Neutrophil (primary cell): Measurements from ENCODE around the gene OSBPL10.

Experiments used
- H3K27ac ChIP-seq: fragments of 200-600 bp; sonication (generic); 2 replicates; pipeline ENCODE4 v1.5.1; 2016; ENCODE audit warnings: mild to moderate bottlenecking, moderate library complexity
- H3K27me3 ChIP-seq: fragments of 200-600 bp; sonication (generic); 2 replicates; pipeline ENCODE4 v1.6.0; 2016; ENCODE audit warnings: mild to moderate bottlenecking
- H3K36me3 ChIP-seq: fragments of 200-600 bp; sonication (generic); 2 replicates; pipeline ENCODE4 v1.5.1; 2017
- H3K4me1 ChIP-seq, 2 experiments: fragments of 200-600 bp in 1 of 2; sonication (generic) in 1 of 2; 1 replicate in 1 of 2; 2 replicates in 1 of 2; pipeline versions ENCODE4 v1.5.1 to v1.6.1; 2013 to 2016; ENCODE audit warnings: low read depth in 1 of 2, low read length in 1 of 2, mild to moderate bottlenecking in 1 of 2, moderate library complexity in 1 of 2; ENCODE audit not compliant: control insufficient read depth in 1 of 2, insufficient read depth in 1 of 2
- H3K4me3 ChIP-seq, 2 experiments: fragments of 200-600 bp in 1 of 2; sonication (generic) in 1 of 2; 1 replicate in 1 of 2; 2 replicates in 1 of 2; pipeline ENCODE4 v1.5.1; 2013 to 2016; ENCODE audit warnings: low read depth in 1 of 2, low read length in 1 of 2, mild to moderate bottlenecking in 1 of 2, moderate library complexity in 1 of 2
- H3K9me3 ChIP-seq: fragments of 200-600 bp; sonication (generic); 2 replicates; pipeline ENCODE4 v1.5.1; 2016
- TF ChIP-seq, protein P1 (sequence below): fragments of 200-600 bp; sonication (generic); IDR thresholded peaks from 2 replicates; pipeline ENCODE4 v1.5.1; 2016; ENCODE audit warnings: antibody characterized with exemption

OSBPL10 gene

GRCh38 chr3:31985831-31986230, 4.8 kb upstream of the OSBPL10 start:
- Histone ChIP-seq H3K36me3 (no peaks in the 10 kb centered on the region), H3K27ac (no peak overlapping the region), H3K27me3 (peaks cover 39% of the 10 kb centered on the region), H3K9me3 (no peaks in the 10 kb centered on the region), H3K4me3 (no peak overlapping the region), H3K4me1 (peaks cover 4 to 10% of the 10 kb centered on the region in 2 experiments)
- TF ChIP-seq, protein P1, sequence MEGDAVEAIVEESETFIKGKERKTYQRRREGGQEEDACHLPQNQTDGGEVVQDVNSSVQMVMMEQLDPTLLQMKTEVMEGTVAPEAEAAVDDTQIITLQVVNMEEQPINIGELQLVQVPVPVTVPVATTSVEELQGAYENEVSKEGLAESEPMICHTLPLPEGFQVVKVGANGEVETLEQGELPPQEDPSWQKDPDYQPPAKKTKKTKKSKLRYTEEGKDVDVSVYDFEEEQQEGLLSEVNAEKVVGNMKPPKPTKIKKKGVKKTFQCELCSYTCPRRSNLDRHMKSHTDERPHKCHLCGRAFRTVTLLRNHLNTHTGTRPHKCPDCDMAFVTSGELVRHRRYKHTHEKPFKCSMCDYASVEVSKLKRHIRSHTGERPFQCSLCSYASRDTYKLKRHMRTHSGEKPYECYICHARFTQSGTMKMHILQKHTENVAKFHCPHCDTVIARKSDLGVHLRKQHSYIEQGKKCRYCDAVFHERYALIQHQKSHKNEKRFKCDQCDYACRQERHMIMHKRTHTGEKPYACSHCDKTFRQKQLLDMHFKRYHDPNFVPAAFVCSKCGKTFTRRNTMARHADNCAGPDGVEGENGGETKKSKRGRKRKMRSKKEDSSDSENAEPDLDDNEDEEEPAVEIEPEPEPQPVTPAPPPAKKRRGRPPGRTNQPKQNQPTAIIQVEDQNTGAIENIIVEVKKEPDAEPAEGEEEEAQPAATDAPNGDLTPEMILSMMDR, result no peak

GRCh38 chr3:31984321-31984720, 3.3 kb upstream of the OSBPL10 start:
- H3K9me3 ChIP-seq, result no peaks in the 10 kb centered on the region
- H3K27me3 ChIP-seq, result peaks cover 54% of the 10 kb centered on the region
- TF ChIP-seq, protein P1, result no peak
- H3K27ac ChIP-seq, result no peak overlapping the region
- H3K36me3 ChIP-seq, result no peaks in the 10 kb centered on the region
- peaks cover 11 to 15% of the 10 kb centered on the region in 2 experiments for H3K4me1 ChIP-seq
- H3K4me3 ChIP-seq, result no peak overlapping the region

GRCh38 chr3:31980530-31981205, 394 bp downstream of the OSBPL10 start:
- Histone ChIP-seq H3K4me3 (peak overlapping the region in 1 of 2 experiments; percentile 39), H3K27ac (no peak overlapping the region), H3K36me3 (no peaks in the 10 kb centered on the region), H3K9me3 (no peaks in the 10 kb centered on the region), H3K4me1 (peaks cover 11 to 15% of the 10 kb centered on the region in 2 experiments), H3K27me3 (peaks cover 90% of the 10 kb centered on the region)
- TF ChIP-seq, protein P1, result no peak

DNA sequence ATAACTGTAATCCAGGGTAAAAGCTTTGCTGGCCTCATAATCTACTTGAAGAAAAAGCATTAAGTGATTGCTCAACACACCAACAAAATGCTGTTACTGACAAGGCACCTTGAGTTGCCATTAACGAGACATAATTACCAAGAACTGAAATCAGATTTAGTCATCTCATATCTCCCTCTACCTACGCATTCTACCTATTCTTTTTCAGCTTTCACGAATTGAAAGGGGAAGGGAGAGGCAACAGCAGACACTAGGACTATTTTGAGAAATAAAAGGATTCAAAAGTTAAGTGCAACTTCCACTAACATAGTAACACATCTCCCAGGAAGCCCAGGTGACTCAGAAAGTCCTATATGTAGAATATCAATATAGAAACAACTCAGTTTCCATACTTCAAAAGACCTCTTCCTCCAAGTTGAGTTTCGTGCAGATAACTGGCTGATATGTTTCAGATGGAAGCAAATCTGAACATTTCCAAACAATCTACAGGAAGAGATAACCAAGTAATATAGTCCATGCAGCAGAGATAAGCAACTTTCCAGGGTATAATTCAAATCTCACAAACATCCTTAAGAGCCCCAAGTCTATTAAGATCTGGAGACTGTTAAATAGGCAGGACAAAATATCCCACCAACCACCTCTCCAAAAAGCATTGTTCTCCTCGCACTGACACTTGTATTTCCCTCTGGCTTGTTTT, 1.9 kb downstream of the OSBPL10 start:
- no peak overlapping the region for H3K4me3 ChIP-seq
- no peaks in the 10 kb centered on the region for H3K9me3 ChIP-seq
- H3K36me3 ChIP-seq, result no peaks in the 10 kb centered on the region
- peaks cover 11 to 15% of the 10 kb centered on the region in 2 experiments for H3K4me1 ChIP-seq
- TF ChIP-seq, protein P1, result no peak
- no peak overlapping the region for H3K27ac ChIP-seq
- peaks cover 100% of the 10 kb centered on the region for H3K27me3 ChIP-seq

- H3K27ac ChIP-seq, result no peak overlapping the region
- no peak overlapping the region for H3K4me3 ChIP-seq
Measured at GRCh38 chr3:31978553-31978952, 2.5 kb downstream of the OSBPL10 start.

More at GRCh38 chr3:31978553-31978952, 2.5 kb downstream of the OSBPL10 start:
- Histone ChIP-seq H3K36me3 (no peaks in the 10 kb centered on the region), H3K27me3 (peaks cover 98% of the 10 kb centered on the region), H3K4me1 (peaks cover 11 to 15% of the 10 kb centered on the region in 2 experiments), H3K9me3 (no peaks in the 10 kb centered on the region)
- TF ChIP-seq, protein P1, result no peak
